ENCODE results near the gene DHX58.

DHX58 gene

GRCh38 chr17:42072323-42073187 lies 40.0 kb downstream of the DHX58 start:
- POLR2A ChIA-PET, result interaction anchor here (0.6 kb wide), 1 partner anchor 353 kb away, joined by 3 read pairs; no protein-coding TSS in a partner anchor
- H3K4me3 ChIP-seq (ENCODE audit: low read depth, low read length), result 0 out of 2 replicates have a peak overlapping the region, but pooled peaks have one; percentile 6
- TF ChIP-seq ZNF701 (tag by site-specific recombination; IDR thresholded peaks at IDR 0.05) (no peak), ZFHX2 (tag by site-specific recombination; conservative IDR thresholded peaks at IDR 0.05) (peak; percentile 82), EGR2 (tag by site-specific recombination; IDR thresholded peaks at IDR 0.05; ENCODE audit: low read depth) (peak; percentile 43; the same call in 1 of the 2 replicates), ZNF768 (tag by site-specific recombination; IDR thresholded peaks at IDR 0.05) (no peak), ZNF362 (tag by site-specific recombination; IDR thresholded peaks at IDR 0.05) (no peak), GLIS1 (tag by site-specific recombination; IDR thresholded peaks at IDR 0.05) (peak; percentile 72), GLIS2 (tag by site-specific recombination; IDR thresholded peaks at IDR 0.05) (peak; percentile 52)
- no peaks in the 10 kb centered on the region for H3K4me1 ChIP-seq (ENCODE audit: control insufficient read depth, insufficient read depth, low read length)
- H3K9me3 ChIP-seq (ENCODE audit: control insufficient read depth, insufficient read depth, low read depth, low read length), result no peaks in the 10 kb centered on the region
- H3K27ac ChIP-seq (ENCODE audit: extremely low read depth, low read depth, low read length), result no peak overlapping the region; the same call in 1 of the 2 replicates
- H3K36me3 ChIP-seq (ENCODE audit: control insufficient read depth in 2 of 2, insufficient read depth in 1 of 2, low read length in 2 of 2), result no peaks in the 10 kb centered on the region
- CTCF ChIA-PET, result interaction anchor here (0.5 to 1.7 kb wide), 8 partner anchors 10 to 365 kb away, joined by 3 to 8 read pairs (median 3); no protein-coding TSS in a partner anchor

GRCh38 chr17:42071810-42072209 lies 40.7 kb downstream of the DHX58 start:
- no peaks in the 10 kb centered on the region for H3K36me3 ChIP-seq (ENCODE audit: control insufficient read depth in 2 of 2, insufficient read depth in 1 of 2, low read length in 2 of 2)
- ChIA-PET POLR2A (no interaction called here), CTCF (interaction anchor here (0.5 to 1.7 kb wide), 5 partner anchors 11 to 44 kb away, joined by 3 to 8 read pairs (median 3); no protein-coding TSS in a partner anchor)
- TF ChIP-seq ZNF335 (tag by site-specific recombination; conservative IDR thresholded peaks at IDR 0.05) (no peak), ZNF239 (tag by site-specific recombination; IDR thresholded peaks at IDR 0.05) (no peak), PBX3 (CRISPR knock-in tag; IDR thresholded peaks at IDR 0.05) (no peak), KLF10 (tag by site-specific recombination; IDR thresholded peaks at IDR 0.05) (no peak), HOXA7 (CRISPR knock-in tag; IDR thresholded peaks at IDR 0.05; ENCODE audit: borderline replicate concordance) (no peak), ZNF211 (tag by site-specific recombination; IDR thresholded peaks at IDR 0.05; ENCODE audit: low read depth) (no peak), ZXDB (tag by site-specific recombination; IDR thresholded peaks at IDR 0.05) (no peak), ZNF391 (tag by site-specific recombination; IDR thresholded peaks at IDR 0.05; ENCODE audit: borderline replicate concordance, low read depth) (no peak), ZNF596 (tag by site-specific recombination; IDR thresholded peaks at IDR 0.05) (no peak), ZNF621 (tag by site-specific recombination; IDR thresholded peaks at IDR 0.05) (no peak), ZNF157 (tag by site-specific recombination; IDR thresholded peaks at IDR 0.05) (no peak), ZNF548 (tag by site-specific recombination; IDR thresholded peaks at IDR 0.05) (no peak), GLIS1 (tag by site-specific recombination; IDR thresholded peaks at IDR 0.05) (peak; percentile 49; the same call in 1 of the 2 replicates), ZSCAN16 (tag by site-specific recombination; IDR thresholded peaks at IDR 0.05) (no peak), GLIS2 (tag by site-specific recombination; IDR thresholded peaks at IDR 0.05) (peak; percentile 57; the same call in 1 of the 2 replicates), ZSCAN4 (tag by site-specific recombination; IDR thresholded peaks at IDR 0.05) (no peak), HOXC10 (CRISPR knock-in tag; IDR thresholded peaks at IDR 0.05) (no peak), ZBTB48 (tag by site-specific recombination; IDR thresholded peaks at IDR 0.05) (no peak), ZNF792 (tag by site-specific recombination; IDR thresholded peaks at IDR 0.05) (no peak), PRDM10 (tag by site-specific recombination; IDR thresholded peaks at IDR 0.05) (peak; percentile 87), ZSCAN30 (tag by site-specific recombination; IDR thresholded peaks at IDR 0.05) (no peak)

More at GRCh38 chr17:42071810-42072209, 40.7 kb downstream of the DHX58 start:
- Histone ChIP-seq H3K27ac (ENCODE audit: extremely low read depth, low read depth, low read length) (no peak overlapping the region), H3K4me3 (ENCODE audit: low read depth, low read length) (no peak overlapping the region), H3K9me3 (ENCODE audit: control insufficient read depth, insufficient read depth, low read depth, low read length) (no peaks in the 10 kb centered on the region), H3K4me1 (ENCODE audit: control insufficient read depth, insufficient read depth, low read length) (no peaks in the 10 kb centered on the region)
